Mammary epithelial cell (primary cell): Measurements from ENCODE around the gene CRYAA.

Experiments
- CTCF ChIP-seq, 2 donors: IDR thresholded peaks in 1 of 2; conservative IDR thresholded peaks in 1 of 2; 2 replicates each; pipeline ENCODE4 v1.5.1; 2011 to 2012; ENCODE audit warnings: inconsistent platforms in 2 of 2, low read length in 2 of 2, mild to moderate bottlenecking in 2 of 2, control low read depth in 1 of 2, low read depth in 1 of 2; ENCODE audit not compliant: insufficient read depth in 1 of 2; ENCODE audit errors: extremely low read depth in 1 of 2
- EZH2 ChIP-seq: IDR thresholded peaks from 2 replicates; pipeline ENCODE4 v1.6.1; 2012; ENCODE audit warnings: low read length, inconsistent platforms, borderline replicate concordance

DNA sequence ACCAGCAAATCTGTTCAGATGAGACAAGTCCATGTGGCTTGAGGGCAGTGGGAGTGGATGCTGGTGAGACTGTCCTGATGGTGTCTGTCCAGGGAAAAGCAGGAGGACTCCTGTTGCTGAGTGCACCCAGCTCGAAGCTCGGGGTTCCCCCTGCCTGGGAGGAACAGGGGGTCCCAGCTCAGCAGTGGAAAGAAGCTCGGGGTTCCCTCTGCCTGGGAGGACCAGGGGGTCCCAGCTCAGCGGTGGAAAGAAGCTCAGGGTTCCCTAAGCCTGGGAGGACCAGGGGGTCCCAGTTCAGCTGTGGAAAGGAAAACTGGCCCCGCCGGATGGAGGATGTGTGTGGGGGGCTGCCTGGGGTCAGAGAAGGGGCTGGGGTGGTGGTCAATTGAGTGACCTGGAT, 39.1 kb downstream of the CRYAA start:
- TF ChIP-seq CTCF (conservative IDR thresholded peaks at IDR 0.05 in 1 of 2, IDR thresholded peaks at IDR 0.05 in 1 of 2; ENCODE audit: extremely low read depth in 1 of 2, insufficient read depth in 1 of 2, low read depth in 1 of 2, low read length in 2 of 2) (no peak), EZH2 (no peak)
